Vagina (tissue), 2 donors: ENCODE data around the gene PTPRG. TPM values are rescaled to one million over a fixed set of nuclear protein-coding genes. Genes with fewer than 3 reads are reported as not detected.

Experiments used
- DNase-seq, 2 donors: peaks; one replicate each; pipeline ENCODE4 v3.0.0-alpha.2; 2017; ENCODE audit errors: extremely low spot score in 2 of 2
- H3K27ac ChIP-seq: fragments of 200-600 bp; sonication (generic); one replicate; pipeline ENCODE4 v1.5.1; 2019
- H3K27me3 ChIP-seq: fragments of 200-600 bp; sonication (generic); one replicate; pipeline ENCODE4 v1.5.1; 2019
- H3K36me3 ChIP-seq, 2 donors: fragments of 200-600 bp; sonication (generic); one replicate each; pipeline ENCODE4 v1.5.1; 2017 to 2019
- H3K4me1 ChIP-seq: fragments of 200-600 bp; sonication (generic); one replicate; pipeline ENCODE4 v1.5.1; 2019
- H3K4me3 ChIP-seq, 2 donors: fragments of 200-600 bp; sonication (generic); 1 replicate in 1 of 2; 2 replicates in 1 of 2; pipeline ENCODE4 v1.5.1; 2016 to 2019
- H3K9me3 ChIP-seq: fragments of 200-600 bp; sonication (generic); one replicate; pipeline ENCODE4 v1.5.1; 2019
- CTCF ChIP-seq, 3 experiments: fragments of 450-650 bp in 2 of 3; fragments of 200-600 bp in 1 of 3; sonication (generic) in 1 of 3; IDR thresholded peaks; one replicate each; pipeline ENCODE4 v1.5.1; 2017 to 2019; ENCODE audit warnings: antibody characterized with exemption in 3 of 3, mild to moderate bottlenecking in 2 of 3, moderate library complexity in 2 of 3
- POLR2A ChIP-seq, 2 donors: fragments of 450-650 bp; IDR thresholded peaks; one replicate each; pipeline ENCODE4 v1.6.1; 2017; ENCODE audit warnings: antibody characterized with exemption in 2 of 2, mild to moderate bottlenecking in 2 of 2, moderate library complexity in 2 of 2
- POLR2AphosphoS5 ChIP-seq, 2 donors: sonication (generic); formaldehyde crosslinking; IDR thresholded peaks; one replicate each; pipeline ENCODE4 v1.9.0; 2017; ENCODE audit warnings: antibody characterized with exemption in 2 of 2, mild to moderate bottlenecking in 2 of 2, low read depth in 1 of 2; ENCODE audit not compliant: insufficient read depth in 1 of 2
- intact Hi-C: fragments of 100-400 bp; cut with DNase I; formaldehyde crosslinking; loops from one replicate; pipeline ENCODE4 v1.15.1; 2023
- total RNA-seq: library from RNA; depleted of rRNA; stranded (reverse); fragments of >200 nt; gene quantifications from one replicate; pipeline ENCODE4 v1.2.3, GENCODE V29; 2016

PTPRG gene
- total RNA-seq, 1 donor from 2014 or later = 47.6 TPM

GRCh38 chr3:61875976-61876671 is 314.8 kb downstream of the PTPRG start:
- no peaks in the 10 kb centered on the region for H3K9me3 ChIP-seq
- no peak for DNase-seq
- H3K4me1 ChIP-seq = no peaks in the 10 kb centered on the region
- no peaks in the 10 kb centered on the region for H3K36me3 ChIP-seq
- no peak overlapping the region for H3K4me3 ChIP-seq
- no peak overlapping the region for H3K27ac ChIP-seq
- no peak for TF ChIP-seq CTCF (IDR thresholded peaks at IDR 0.05)
- TF ChIP-seq POLR2A (IDR thresholded peaks at IDR 0.05) = no peak
- TF ChIP-seq POLR2AphosphoS5 (IDR thresholded peaks at IDR 0.05; ENCODE audit: insufficient read depth in 1 of 2, low read depth in 1 of 2) = no peak
- H3K27me3 ChIP-seq = no peaks in the 10 kb centered on the region
- intact Hi-C loops = no loop called here

GRCh38 chr3:61876797-61877196 is 315.4 kb downstream of the PTPRG start:
- no peaks in the 10 kb centered on the region for H3K4me1 ChIP-seq
- DNase-seq = no peak
- no peak overlapping the region for H3K27ac ChIP-seq
- H3K27me3 ChIP-seq = no peaks in the 10 kb centered on the region
- H3K36me3 ChIP-seq = no peaks in the 10 kb centered on the region
- TF ChIP-seq CTCF (IDR thresholded peaks at IDR 0.05) = no peak
- TF ChIP-seq POLR2AphosphoS5 (IDR thresholded peaks at IDR 0.05; ENCODE audit: insufficient read depth in 1 of 2, low read depth in 1 of 2) = no peak
- TF ChIP-seq POLR2A (IDR thresholded peaks at IDR 0.05) = no peak
- H3K4me3 ChIP-seq = no peak overlapping the region
- no peaks in the 10 kb centered on the region for H3K9me3 ChIP-seq
- intact Hi-C loops = no loop called here

- Histone ChIP-seq H3K27me3 (no peaks in the 10 kb centered on the region), H3K27ac (no peak overlapping the region), H3K36me3 (no peaks in the 10 kb centered on the region), H3K4me1 (no peaks in the 10 kb centered on the region), H3K4me3 (no peak overlapping the region), H3K9me3 (no peaks in the 10 kb centered on the region)
- intact Hi-C loops = no loop called here
- TF ChIP-seq CTCF (IDR thresholded peaks at IDR 0.05) (no peak), POLR2A (IDR thresholded peaks at IDR 0.05) (no peak), POLR2AphosphoS5 (IDR thresholded peaks at IDR 0.05; ENCODE audit: insufficient read depth in 1 of 2, low read depth in 1 of 2) (no peak)
- DNase-seq = no peak
These were observed 316.2 kb downstream of the PTPRG start for GRCh38 chr3:61877359-61878138.

GRCh38 chr3:61882253-61882652 is 320.9 kb downstream of the PTPRG start:
- no peaks in the 10 kb centered on the region for H3K9me3 ChIP-seq
- TF ChIP-seq CTCF (IDR thresholded peaks at IDR 0.05) = no peak
- TF ChIP-seq POLR2AphosphoS5 (IDR thresholded peaks at IDR 0.05; ENCODE audit: insufficient read depth in 1 of 2, low read depth in 1 of 2) = no peak
- TF ChIP-seq POLR2A (IDR thresholded peaks at IDR 0.05) = no peak
- intact Hi-C loops = no loop called here
- no peaks in the 10 kb centered on the region for H3K36me3 ChIP-seq
- H3K4me1 ChIP-seq = no peaks in the 10 kb centered on the region
- H3K27me3 ChIP-seq = no peaks in the 10 kb centered on the region
- DNase-seq = no peak
- H3K4me3 ChIP-seq = no peak overlapping the region
- no peak overlapping the region for H3K27ac ChIP-seq

GRCh38 chr3:61884794-61885193 is 323.4 kb downstream of the PTPRG start:
- DNase-seq = no peak
- H3K36me3 ChIP-seq = no peaks in the 10 kb centered on the region
- TF ChIP-seq CTCF (IDR thresholded peaks at IDR 0.05) (no peak), POLR2A (IDR thresholded peaks at IDR 0.05) (no peak), POLR2AphosphoS5 (IDR thresholded peaks at IDR 0.05; ENCODE audit: insufficient read depth in 1 of 2, low read depth in 1 of 2) (no peak)

More at GRCh38 chr3:61884794-61885193, 323.4 kb downstream of the PTPRG start:
- H3K4me3 ChIP-seq = no peak overlapping the region
- H3K4me1 ChIP-seq = peaks cover 6% of the 10 kb centered on the region
- no peak overlapping the region for H3K27ac ChIP-seq
- intact Hi-C loops = no loop called here
- H3K27me3 ChIP-seq = no peaks in the 10 kb centered on the region
- no peaks in the 10 kb centered on the region for H3K9me3 ChIP-seq
